ENCODE data around the gene ARHGAP44.

GRCh38 chr17:12756786-12757185, 32.5 kb upstream of the ARHGAP44 start:
- TF ChIP-seq, protein P1, sequence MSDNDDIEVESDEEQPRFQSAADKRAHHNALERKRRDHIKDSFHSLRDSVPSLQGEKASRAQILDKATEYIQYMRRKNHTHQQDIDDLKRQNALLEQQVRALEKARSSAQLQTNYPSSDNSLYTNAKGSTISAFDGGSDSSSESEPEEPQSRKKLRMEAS (IDR thresholded peaks at IDR 0.05) = no peak
- no peak for TF ChIP-seq EZH2 (IDR thresholded peaks at IDR 0.05; ENCODE audit: low read depth, low read length, severe bottlenecking)
- TF ChIP-seq TBP (IDR thresholded peaks at IDR 0.05; ENCODE audit: low read depth, low read length) = no peak

Data from H1 (cell line).